ENCODE measurements around the gene UBE2L6.
A peak's percentile ranks its signal among the peaks of the same experiment; 100 is the strongest.
"Not testable (repeated sequence)": the region's sequence is repeated elsewhere in the genome, so short reads cannot be mapped to it uniquely, and the experiment has no call there.

The UBE2L6 gene

DNA sequence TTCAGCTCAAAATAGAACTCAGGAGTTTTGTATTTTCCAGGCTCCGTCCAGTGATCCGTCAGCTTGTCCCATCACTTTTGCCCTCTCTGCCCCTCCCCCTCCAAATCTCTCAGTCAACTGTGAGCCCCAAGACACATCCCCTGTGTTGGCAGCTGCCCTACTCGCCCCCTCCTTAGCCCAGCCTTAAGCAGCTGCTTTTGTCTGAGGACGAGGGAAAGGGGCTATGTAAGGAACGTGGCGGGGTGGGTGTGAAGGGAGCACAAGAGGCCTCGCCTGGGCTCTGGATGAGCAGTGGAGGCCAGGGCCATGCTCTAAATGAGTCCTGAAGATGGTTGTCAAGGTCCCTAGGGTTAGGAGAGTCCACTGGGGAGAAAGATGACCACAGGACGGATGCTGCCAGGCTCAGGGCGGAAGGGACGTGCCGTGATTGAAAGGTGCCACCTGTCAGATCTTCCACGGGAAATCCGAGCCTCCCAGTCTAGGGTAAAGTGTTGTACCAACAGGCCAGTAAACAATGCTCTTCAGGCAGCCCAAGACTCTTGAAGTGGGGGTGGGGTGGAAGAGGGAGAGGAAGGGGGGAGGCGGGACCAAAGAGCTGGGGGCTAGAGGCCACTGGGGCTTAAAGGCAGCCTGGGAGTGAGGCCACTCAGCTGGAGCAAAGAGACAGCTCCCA is 30.4 kb downstream of the UBE2L6 start, which contains the start of gene SMTNL1:
Gene SMTNL1, plus strand, starts transcription at position 649 of the 673 bp plus-strand sequence. CDS start 5,048 bp downstream, outside the sequence.
- TF ChIP-seq POLR2A (IDR thresholded peaks at IDR 0.05; ENCODE audit: extremely low read depth, insufficient read length) (no peak), MYC (IDR thresholded peaks at IDR 0.05; ENCODE audit: low read depth, low read length) (no peak)
- TF ChIP-seq, protein P1, sequence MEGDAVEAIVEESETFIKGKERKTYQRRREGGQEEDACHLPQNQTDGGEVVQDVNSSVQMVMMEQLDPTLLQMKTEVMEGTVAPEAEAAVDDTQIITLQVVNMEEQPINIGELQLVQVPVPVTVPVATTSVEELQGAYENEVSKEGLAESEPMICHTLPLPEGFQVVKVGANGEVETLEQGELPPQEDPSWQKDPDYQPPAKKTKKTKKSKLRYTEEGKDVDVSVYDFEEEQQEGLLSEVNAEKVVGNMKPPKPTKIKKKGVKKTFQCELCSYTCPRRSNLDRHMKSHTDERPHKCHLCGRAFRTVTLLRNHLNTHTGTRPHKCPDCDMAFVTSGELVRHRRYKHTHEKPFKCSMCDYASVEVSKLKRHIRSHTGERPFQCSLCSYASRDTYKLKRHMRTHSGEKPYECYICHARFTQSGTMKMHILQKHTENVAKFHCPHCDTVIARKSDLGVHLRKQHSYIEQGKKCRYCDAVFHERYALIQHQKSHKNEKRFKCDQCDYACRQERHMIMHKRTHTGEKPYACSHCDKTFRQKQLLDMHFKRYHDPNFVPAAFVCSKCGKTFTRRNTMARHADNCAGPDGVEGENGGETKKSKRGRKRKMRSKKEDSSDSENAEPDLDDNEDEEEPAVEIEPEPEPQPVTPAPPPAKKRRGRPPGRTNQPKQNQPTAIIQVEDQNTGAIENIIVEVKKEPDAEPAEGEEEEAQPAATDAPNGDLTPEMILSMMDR (IDR thresholded peaks at IDR 0.05; ENCODE audit: low read depth, low read length): no peak
- TF ChIP-seq, protein P2, sequence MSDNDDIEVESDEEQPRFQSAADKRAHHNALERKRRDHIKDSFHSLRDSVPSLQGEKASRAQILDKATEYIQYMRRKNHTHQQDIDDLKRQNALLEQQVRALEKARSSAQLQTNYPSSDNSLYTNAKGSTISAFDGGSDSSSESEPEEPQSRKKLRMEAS (IDR thresholded peaks at IDR 0.05; ENCODE audit: low read depth, low read length): no peak
- DNase-seq (ENCODE audit: low read depth): no peak
- H3K4me3 ChIP-seq (ENCODE audit: low read depth, low read length): no peak within 1 kb of the TSS

DNA sequence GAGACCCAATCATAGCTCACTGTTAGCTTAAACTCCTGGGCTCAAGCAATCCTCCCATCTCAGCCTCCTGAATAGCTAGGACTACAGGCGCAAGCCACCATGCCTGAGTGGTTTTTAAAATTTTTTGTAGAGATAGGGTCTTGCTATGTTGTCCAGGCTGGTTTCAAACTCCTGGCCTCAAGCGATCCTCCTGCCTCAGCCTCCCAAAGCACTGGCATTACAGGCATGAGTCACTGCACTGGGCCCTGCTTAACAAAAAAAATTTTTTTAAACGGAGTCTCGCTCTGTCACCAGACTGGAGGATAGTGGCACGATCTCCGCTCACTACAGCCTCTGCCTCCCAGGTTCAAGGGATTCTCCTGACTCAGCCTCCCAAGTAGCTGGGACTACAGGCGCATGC is 33.0 kb downstream of the UBE2L6 start:
- H3K4me3 ChIP-seq (ENCODE audit: low read depth, low read length); DNase-seq (ENCODE audit: low read depth): not testable (repeated sequence)

DNA sequence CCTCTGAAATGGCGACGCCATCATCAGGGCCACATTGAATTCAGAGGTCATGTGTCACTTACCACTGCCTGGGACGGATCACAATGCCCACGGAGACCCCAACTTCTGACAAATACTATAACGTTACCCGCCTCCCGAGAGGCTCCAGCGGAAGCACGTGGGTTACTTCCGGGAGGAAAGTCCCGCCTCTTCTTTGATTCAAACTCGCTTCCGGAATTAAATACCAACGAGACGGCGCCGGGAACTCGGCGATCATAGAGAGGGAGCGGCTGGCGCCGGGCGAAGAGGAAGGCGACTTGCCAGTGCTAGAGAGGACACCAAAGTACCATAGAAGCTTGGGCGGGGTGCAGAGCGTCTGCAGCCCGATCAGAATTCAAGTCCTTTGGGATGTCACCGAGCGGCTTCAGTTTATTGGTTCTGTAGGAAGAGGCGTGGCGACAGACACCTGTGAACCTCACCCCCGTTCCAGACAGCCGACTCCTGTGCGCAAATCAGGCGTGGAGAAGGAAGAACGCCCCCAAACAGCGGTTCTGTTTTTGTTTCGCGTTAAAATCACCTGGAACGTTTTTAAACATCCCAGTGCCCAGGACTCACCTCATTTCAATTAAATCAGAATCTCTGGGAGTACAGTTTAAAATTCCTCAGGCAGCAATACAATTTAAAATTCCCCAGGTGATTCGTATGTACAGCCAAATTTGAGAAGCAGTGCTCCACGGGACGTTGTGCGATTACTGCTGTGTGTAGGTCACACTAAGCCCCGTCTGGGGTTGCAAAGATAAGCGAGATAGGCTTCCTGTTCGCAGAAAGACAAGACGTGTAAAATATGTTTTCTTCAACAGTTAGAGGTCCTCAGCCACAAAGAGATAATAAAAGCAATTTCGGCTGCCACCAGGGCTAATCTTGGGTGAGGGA is 36.6 kb downstream of the UBE2L6 start, which contains the start of gene TIMM10:
Gene TIMM10, minus strand, starts transcription at position 159 of the 912 bp plus-strand sequence. CDS start 565 bp downstream, outside the sequence.
- peak within 1 kb of the TSS; percentile 97 for H3K4me3 ChIP-seq (ENCODE audit: low read depth, low read length)
- TF ChIP-seq, protein P1 (IDR thresholded peaks at IDR 0.05; ENCODE audit: low read depth, low read length): no peak
- TF ChIP-seq, protein P2 (IDR thresholded peaks at IDR 0.05; ENCODE audit: low read depth, low read length): peak; percentile 100
- TF ChIP-seq MYC (IDR thresholded peaks at IDR 0.05; ENCODE audit: low read depth, low read length) (peak; percentile 97), POLR2A (IDR thresholded peaks at IDR 0.05; ENCODE audit: extremely low read depth, insufficient read length) (peak; percentile 52)
- peak; percentile 99 for DNase-seq (ENCODE audit: low read depth)

DNA sequence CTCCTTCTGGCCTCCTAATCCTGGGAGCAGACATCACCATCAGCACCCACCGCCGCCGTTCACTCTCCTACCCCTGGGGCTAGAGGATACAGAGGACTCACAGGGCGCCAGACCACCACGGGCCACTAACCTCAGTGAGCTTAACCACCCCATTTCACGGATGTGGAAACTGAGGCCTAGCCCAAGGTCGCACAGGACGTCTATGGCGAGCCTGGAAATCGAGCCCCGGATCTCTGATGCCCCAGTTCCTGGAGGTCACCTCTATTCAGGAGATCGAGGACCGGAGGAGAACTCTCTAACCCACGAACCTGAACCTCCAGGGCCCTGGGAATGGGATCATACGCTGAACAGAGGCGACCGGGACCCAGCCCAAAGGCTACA is 37.3 kb downstream of the UBE2L6 start:
- H3K4me3 ChIP-seq (ENCODE audit: low read depth, low read length): peak overlapping the region; percentile 97
- DNase-seq (ENCODE audit: low read depth): peak; percentile 33
- TF ChIP-seq POLR2A (IDR thresholded peaks at IDR 0.05; ENCODE audit: extremely low read depth, insufficient read length) (no peak), MYC (IDR thresholded peaks at IDR 0.05; ENCODE audit: low read depth, low read length) (no peak)
- TF ChIP-seq, protein P2 (IDR thresholded peaks at IDR 0.05; ENCODE audit: low read depth, low read length): no peak
- TF ChIP-seq, protein P1 (IDR thresholded peaks at IDR 0.05; ENCODE audit: low read depth, low read length): no peak

DNA sequence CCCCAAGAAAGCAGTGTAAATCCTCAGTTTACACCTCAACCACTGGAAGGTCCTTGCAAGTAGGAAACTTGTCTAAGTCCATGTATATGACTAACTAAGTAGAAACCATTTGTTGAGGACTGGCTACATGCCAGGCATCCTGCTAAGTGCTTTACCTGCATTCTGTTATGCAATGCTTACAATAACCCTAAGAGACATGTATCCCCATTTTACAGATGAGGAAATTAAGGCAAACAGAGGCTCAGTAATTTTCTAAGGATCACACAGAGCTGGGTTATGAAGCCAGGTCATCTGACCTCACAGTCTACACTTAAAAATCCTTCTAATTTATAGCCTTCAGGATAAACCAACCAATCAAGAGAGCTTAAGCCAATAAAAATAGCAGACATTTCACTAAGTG is 38.5 kb downstream of the UBE2L6 start:
- peak overlapping the region; percentile 97 for H3K4me3 ChIP-seq (ENCODE audit: low read depth, low read length)
- DNase-seq (ENCODE audit: low read depth): no peak
- TF ChIP-seq POLR2A (IDR thresholded peaks at IDR 0.05; ENCODE audit: extremely low read depth, insufficient read length): no peak
- TF ChIP-seq, protein P2 (IDR thresholded peaks at IDR 0.05; ENCODE audit: low read depth, low read length): no peak
- TF ChIP-seq, protein P1 (IDR thresholded peaks at IDR 0.05; ENCODE audit: low read depth, low read length): no peak
- no peak for TF ChIP-seq MYC (IDR thresholded peaks at IDR 0.05; ENCODE audit: low read depth, low read length)
